HepG2 (cell line): ENCODE data around the gene BIRC5. TPM values are rescaled to one million over a fixed set of nuclear protein-coding genes. Genes with fewer than 3 reads are reported as not detected.

ENCODE experiments used
- BCL6 ChIP-seq: IDR thresholded peaks from 2 replicates; pipeline ENCODE4 v1.6.1; 2016; ENCODE audit warnings: missing genetic modification reagents, missing compliant biosample characterization
- CEBPB ChIP-seq: IDR thresholded peaks from 2 replicates; pipeline ENCODE4 v1.6.1; 2011; ENCODE audit warnings: low read depth, low read length, improper control_type of control experiment, borderline replicate concordance
- EED ChIP-seq: sonication (generic); formaldehyde crosslinking; IDR thresholded peaks from 2 replicates; pipeline ENCODE4 v1.5.0; 2020; ENCODE audit warnings: mild to moderate bottlenecking, missing genetic modification reagents
- FLYWCH1 ChIP-seq: sonication (generic); formaldehyde crosslinking; IDR thresholded peaks from 2 replicates; pipeline ENCODE4 v1.8.1; 2023; ENCODE audit warnings: mild to moderate bottlenecking, missing genetic modification reagents
- FOSL2 ChIP-seq: sonication (generic); formaldehyde crosslinking; IDR thresholded peaks from 2 replicates; pipeline ENCODE4 v1.4.0; 2020; ENCODE audit warnings: missing genetic modification reagents
- GATAD2A ChIP-seq: IDR thresholded peaks from 2 replicates; pipeline ENCODE4 v1.6.1; 2016
- HDAC2 ChIP-seq: sonication (generic); formaldehyde crosslinking; IDR thresholded peaks from 2 replicates; pipeline ENCODE4 v1.4.0; 2020; ENCODE audit warnings: missing genetic modification reagents
- MED1 ChIP-seq: sonication (generic); formaldehyde crosslinking; IDR thresholded peaks from 2 replicates; pipeline ENCODE4 v1.4.0; 2020; ENCODE audit warnings: missing genetic modification reagents
- MED8 ChIP-seq: sonication (generic); formaldehyde crosslinking; IDR thresholded peaks from 2 replicates; pipeline ENCODE4 v1.8.1; 2023; ENCODE audit warnings: mild to moderate bottlenecking, missing genetic modification reagents; ENCODE audit not compliant: insufficient replicate concordance
- NFYB ChIP-seq: sonication (generic); formaldehyde crosslinking; IDR thresholded peaks from 2 replicates; pipeline ENCODE4 v1.4.0; 2020; ENCODE audit warnings: missing genetic modification reagents
- RFXANK ChIP-seq: IDR thresholded peaks from 2 replicates; pipeline ENCODE4 v1.6.1; 2016
- ZFP37 ChIP-seq: sonication (generic); formaldehyde crosslinking; IDR thresholded peaks from 2 replicates; pipeline ENCODE4 v1.4.0; 2020; ENCODE audit warnings: missing genetic modification reagents, borderline replicate concordance
- ZNF484 ChIP-seq: sonication (generic); formaldehyde crosslinking; IDR thresholded peaks from 2 replicates; pipeline ENCODE4 v1.5.1; 2020; ENCODE audit warnings: mild to moderate bottlenecking, low read depth, missing genetic modification reagents, borderline replicate concordance
- ZNF552 ChIP-seq: sonication (generic); formaldehyde crosslinking; IDR thresholded peaks from 2 replicates; pipeline ENCODE4 v1.9.0; 2022; ENCODE audit warnings: missing genetic modification reagents, mild to moderate bottlenecking, borderline replicate concordance
- ZSCAN21 ChIP-seq: sonication (generic); formaldehyde crosslinking; IDR thresholded peaks from 2 replicates; pipeline ENCODE4 v1.8.0; 2022; ENCODE audit warnings: mild to moderate bottlenecking, missing genetic modification reagents, moderate library complexity, borderline replicate concordance
- polyA plus RNA-seq, 8 experiments: library from polyadenylated mRNA; depleted of rRNA in 3 of 8; stranded (reverse) in 7 of 8; unstranded in 1 of 8; fragments of >200 nt; fragmentation: Illumina TruSeq in 4 of 8; extraction: Trizol in 4 of 8; gene quantifications; 2 replicates each; pipeline versions ENCODE4 v1.2.1 to v1.2.3, GENCODE V29; 2011 to 2016; ENCODE audit warnings: low read depth in 4 of 8, missing spikeins in 1 of 8, mixed read lengths in 1 of 8; ENCODE audit not compliant: insufficient read depth in 1 of 8
- total RNA-seq, 5 experiments: library from RNA; depleted of rRNA; stranded (reverse); fragments of >200 nt; fragmentation: Illumina TruSeq; extraction: Trizol; gene quantifications; 2 replicates each; pipeline ENCODE4 v1.2.3, GENCODE V29; 2016; ENCODE audit warnings: low read depth in 1 of 5
- TF ChIP-seq, protein P1 (sequence below): sonication (generic); formaldehyde crosslinking; IDR thresholded peaks from 2 replicates; pipeline ENCODE4 v1.4.0; 2020; ENCODE audit warnings: missing genetic modification reagents, borderline replicate concordance
- TF ChIP-seq, protein P2 (sequence below): sonication (generic); formaldehyde crosslinking; IDR thresholded peaks from 2 replicates; pipeline ENCODE4 v1.4.0; 2020; ENCODE audit warnings: missing genetic modification reagents
- TF ChIP-seq, protein P3 (sequence below): sonication (generic); formaldehyde crosslinking; IDR thresholded peaks from 2 replicates; pipeline ENCODE4 v1.5.1; 2020; ENCODE audit warnings: mild to moderate bottlenecking, moderate library complexity, missing genetic modification reagents
- TF ChIP-seq, protein P4 (sequence below): sonication (generic); formaldehyde crosslinking; IDR thresholded peaks from 2 replicates; pipeline ENCODE4 v1.8.0; 2022; ENCODE audit warnings: mild to moderate bottlenecking, missing genetic modification reagents, moderate library complexity
- TF ChIP-seq, protein P5 (sequence below): sonication (generic); formaldehyde crosslinking; IDR thresholded peaks from 2 replicates; pipeline ENCODE4 v1.4.0; 2020; ENCODE audit warnings: mild to moderate bottlenecking, missing genetic modification reagents

Gene BIRC5
- total and polyA plus RNA-seq, 2 of the 13 experiments (the other 11 are each of a cell fraction or from before 2014, with no cell fraction given) = 30.3 to 135 TPM

DNA sequence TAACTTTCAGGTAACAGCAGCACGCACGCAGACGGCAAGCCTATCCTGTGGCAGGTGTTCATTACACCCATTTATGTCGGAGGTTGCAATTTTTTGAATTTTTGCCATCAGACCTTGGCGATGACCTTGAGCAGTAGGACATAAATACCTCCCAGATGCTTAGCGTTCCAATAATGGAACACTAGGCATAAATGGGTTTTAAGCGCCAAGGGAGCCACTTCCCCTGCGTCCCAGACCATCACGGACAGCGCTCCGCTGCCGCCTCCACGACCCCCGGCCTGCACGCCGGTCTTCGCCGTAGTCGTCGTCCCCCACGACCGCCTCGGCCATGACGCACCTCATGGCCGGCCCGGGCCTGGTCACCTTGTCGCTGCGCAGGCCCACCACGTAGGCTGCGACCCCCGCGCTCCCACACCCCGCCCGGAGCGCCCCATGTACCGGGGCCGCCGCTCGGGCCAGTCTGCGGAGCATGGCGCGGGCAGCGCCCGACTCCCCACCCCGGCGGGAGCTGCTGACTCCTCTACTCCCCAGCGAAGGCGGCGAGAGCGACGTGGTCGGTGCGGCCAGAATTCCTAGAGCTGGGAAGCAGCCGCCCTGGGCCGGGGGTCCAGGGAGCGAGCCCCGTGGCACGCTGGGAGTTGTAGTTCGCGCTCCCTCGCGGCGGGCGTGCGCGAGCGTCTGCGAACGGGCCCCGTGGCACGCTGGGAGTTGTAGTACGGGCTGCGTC lies 40.1 kb downstream of the BIRC5 start (continued):
- TF ChIP-seq, protein P1, sequence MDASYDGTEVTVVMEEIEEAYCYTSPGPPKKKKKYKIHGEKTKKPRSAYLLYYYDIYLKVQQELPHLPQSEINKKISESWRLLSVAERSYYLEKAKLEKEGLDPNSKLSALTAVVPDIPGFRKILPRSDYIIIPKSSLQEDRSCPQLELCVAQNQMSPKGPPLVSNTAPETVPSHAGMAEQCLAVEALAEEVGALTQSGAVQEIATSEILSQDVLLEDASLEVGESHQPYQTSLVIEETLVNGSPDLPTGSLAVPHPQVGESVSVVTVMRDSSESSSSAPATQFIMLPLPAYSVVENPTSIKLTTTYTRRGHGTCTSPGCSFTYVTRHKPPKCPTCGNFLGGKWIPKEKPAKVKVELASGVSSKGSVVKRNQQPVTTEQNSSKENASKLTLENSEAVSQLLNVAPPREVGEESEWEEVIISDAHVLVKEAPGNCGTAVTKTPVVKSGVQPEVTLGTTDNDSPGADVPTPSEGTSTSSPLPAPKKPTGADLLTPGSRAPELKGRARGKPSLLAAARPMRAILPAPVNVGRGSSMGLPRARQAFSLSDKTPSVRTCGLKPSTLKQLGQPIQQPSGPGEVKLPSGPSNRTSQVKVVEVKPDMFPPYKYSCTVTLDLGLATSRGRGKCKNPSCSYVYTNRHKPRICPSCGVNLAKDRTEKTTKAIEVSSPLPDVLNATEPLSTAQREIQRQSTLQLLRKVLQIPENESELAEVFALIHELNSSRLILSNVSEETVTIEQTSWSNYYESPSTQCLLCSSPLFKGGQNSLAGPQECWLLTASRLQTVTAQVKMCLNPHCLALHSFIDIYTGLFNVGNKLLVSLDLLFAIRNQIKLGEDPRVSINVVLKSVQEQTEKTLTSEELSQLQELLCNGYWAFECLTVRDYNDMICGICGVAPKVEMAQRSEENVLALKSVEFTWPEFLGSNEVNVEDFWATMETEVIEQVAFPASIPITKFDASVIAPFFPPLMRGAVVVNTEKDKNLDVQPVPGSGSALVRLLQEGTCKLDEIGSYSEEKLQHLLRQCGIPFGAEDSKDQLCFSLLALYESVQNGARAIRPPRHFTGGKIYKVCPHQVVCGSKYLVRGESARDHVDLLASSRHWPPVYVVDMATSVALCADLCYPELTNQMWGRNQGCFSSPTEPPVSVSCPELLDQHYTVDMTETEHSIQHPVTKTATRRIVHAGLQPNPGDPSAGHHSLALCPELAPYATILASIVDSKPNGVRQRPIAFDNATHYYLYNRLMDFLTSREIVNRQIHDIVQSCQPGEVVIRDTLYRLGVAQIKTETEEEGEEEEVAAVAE (CRISPR knock-in tag) = peak; percentile 76; the same call in 1 of the 2 replicates
- TF ChIP-seq, protein P2, sequence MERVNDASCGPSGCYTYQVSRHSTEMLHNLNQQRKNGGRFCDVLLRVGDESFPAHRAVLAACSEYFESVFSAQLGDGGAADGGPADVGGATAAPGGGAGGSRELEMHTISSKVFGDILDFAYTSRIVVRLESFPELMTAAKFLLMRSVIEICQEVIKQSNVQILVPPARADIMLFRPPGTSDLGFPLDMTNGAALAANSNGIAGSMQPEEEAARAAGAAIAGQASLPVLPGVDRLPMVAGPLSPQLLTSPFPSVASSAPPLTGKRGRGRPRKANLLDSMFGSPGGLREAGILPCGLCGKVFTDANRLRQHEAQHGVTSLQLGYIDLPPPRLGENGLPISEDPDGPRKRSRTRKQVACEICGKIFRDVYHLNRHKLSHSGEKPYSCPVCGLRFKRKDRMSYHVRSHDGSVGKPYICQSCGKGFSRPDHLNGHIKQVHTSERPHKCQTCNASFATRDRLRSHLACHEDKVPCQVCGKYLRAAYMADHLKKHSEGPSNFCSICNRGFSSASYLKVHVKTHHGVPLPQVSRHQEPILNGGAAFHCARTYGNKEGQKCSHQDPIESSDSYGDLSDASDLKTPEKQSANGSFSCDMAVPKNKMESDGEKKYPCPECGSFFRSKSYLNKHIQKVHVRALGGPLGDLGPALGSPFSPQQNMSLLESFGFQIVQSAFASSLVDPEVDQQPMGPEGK (CRISPR knock-in tag) = peak; percentile 91
- TF ChIP-seq, protein P3, sequence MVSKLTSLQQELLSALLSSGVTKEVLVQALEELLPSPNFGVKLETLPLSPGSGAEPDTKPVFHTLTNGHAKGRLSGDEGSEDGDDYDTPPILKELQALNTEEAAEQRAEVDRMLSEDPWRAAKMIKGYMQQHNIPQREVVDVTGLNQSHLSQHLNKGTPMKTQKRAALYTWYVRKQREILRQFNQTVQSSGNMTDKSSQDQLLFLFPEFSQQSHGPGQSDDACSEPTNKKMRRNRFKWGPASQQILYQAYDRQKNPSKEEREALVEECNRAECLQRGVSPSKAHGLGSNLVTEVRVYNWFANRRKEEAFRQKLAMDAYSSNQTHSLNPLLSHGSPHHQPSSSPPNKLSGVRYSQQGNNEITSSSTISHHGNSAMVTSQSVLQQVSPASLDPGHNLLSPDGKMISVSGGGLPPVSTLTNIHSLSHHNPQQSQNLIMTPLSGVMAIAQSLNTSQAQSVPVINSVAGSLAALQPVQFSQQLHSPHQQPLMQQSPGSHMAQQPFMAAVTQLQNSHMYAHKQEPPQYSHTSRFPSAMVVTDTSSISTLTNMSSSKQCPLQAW (CRISPR knock-in tag) = peak; percentile 87
- TF ChIP-seq ZNF552 (CRISPR knock-in tag) (peak; percentile 35; the same call in 1 of the 2 replicates), CEBPB (no peak), MED8 (CRISPR knock-in tag) (peak; percentile 81), HDAC2 (CRISPR knock-in tag) (peak; percentile 70), FLYWCH1 (0 out of 2 replicates have a peak, but pooled peaks have one; percentile 48), EED (CRISPR knock-in tag) (peak; percentile 85), FOSL2 (CRISPR knock-in tag) (peak; percentile 50; the same call in 1 of the 2 replicates), ZFP37 (CRISPR knock-in tag) (peak; percentile 64; the same call in 1 of the 2 replicates), NFYB (peak; percentile 55), GATAD2A (CRISPR knock-in tag) (peak; percentile 57), BCL6 (CRISPR knock-in tag) (peak; percentile 89), MED1 (CRISPR knock-in tag) (peak; percentile 57; the same call in 1 of the 2 replicates), RFXANK (CRISPR knock-in tag) (peak; percentile 69; the same call in 1 of the 2 replicates), ZSCAN21 (peak; percentile 96), ZNF484 (0 out of 2 replicates have a peak, but pooled peaks have one; percentile 85)
- TF ChIP-seq, protein P4, sequence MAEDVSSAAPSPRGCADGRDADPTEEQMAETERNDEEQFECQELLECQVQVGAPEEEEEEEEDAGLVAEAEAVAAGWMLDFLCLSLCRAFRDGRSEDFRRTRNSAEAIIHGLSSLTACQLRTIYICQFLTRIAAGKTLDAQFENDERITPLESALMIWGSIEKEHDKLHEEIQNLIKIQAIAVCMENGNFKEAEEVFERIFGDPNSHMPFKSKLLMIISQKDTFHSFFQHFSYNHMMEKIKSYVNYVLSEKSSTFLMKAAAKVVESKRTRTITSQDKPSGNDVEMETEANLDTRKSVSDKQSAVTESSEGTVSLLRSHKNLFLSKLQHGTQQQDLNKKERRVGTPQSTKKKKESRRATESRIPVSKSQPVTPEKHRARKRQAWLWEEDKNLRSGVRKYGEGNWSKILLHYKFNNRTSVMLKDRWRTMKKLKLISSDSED (CRISPR knock-in tag) = peak; percentile 91; the same call in 1 of the 2 replicates
- TF ChIP-seq, protein P5, sequence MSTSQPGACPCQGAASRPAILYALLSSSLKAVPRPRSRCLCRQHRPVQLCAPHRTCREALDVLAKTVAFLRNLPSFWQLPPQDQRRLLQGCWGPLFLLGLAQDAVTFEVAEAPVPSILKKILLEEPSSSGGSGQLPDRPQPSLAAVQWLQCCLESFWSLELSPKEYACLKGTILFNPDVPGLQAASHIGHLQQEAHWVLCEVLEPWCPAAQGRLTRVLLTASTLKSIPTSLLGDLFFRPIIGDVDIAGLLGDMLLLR = peak; percentile 90
